Tibial artery (tissue), 4 donors: ENCODE measurements around the gene KMT2C.

Experiments used
- DNase-seq, 2 donors: peaks; one replicate each; pipeline ENCODE4 v3.0.0-alpha.2; 2019
- H3K27ac ChIP-seq, 2 donors: fragments of 200-600 bp; sonication (generic) in 1 of 2; 1 replicate in 1 of 2; 2 replicates in 1 of 2; pipeline ENCODE4 v1.5.1; 2018 to 2019; ENCODE audit warnings: mild to moderate bottlenecking in 1 of 2
- H3K27me3 ChIP-seq, 2 donors: fragments of 200-600 bp; sonication (generic) in 1 of 2; one replicate each; pipeline versions ENCODE4 v1.5.1 to v1.6.0; 2016 to 2019
- H3K36me3 ChIP-seq, 3 donors: fragments of 200-600 bp; sonication (generic) in 2 of 3; one replicate each; pipeline ENCODE4 v1.5.1; 2016 to 2019; ENCODE audit warnings: mild to moderate bottlenecking in 2 of 3
- H3K4me1 ChIP-seq, 4 donors: fragments of 200-600 bp; sonication (generic) in 2 of 4; 1 replicate in 3 of 4; 2 replicates in 1 of 4; pipeline ENCODE4 v1.5.1; 2016 to 2019
- H3K4me3 ChIP-seq, 2 donors: fragments of 200-600 bp; sonication (generic) in 1 of 2; 1 replicate in 1 of 2; 2 replicates in 1 of 2; pipeline ENCODE4 v1.5.1; 2018 to 2019; ENCODE audit warnings: mild to moderate bottlenecking in 2 of 2
- H3K9me3 ChIP-seq, 3 donors: fragments of 200-600 bp; sonication (generic) in 1 of 3; one replicate each; pipeline ENCODE4 v1.5.1; 2016 to 2019
- CTCF ChIP-seq, 2 experiments: fragments of 200-600 bp in 1 of 2; fragments of 450-650 bp in 1 of 2; IDR thresholded peaks; one replicate each; pipeline ENCODE4 v1.5.1; 2017 to 2019; ENCODE audit warnings: antibody characterized with exemption in 2 of 2, mild to moderate bottlenecking in 1 of 2, moderate library complexity in 1 of 2
- intact Hi-C: fragments of 100-400 bp; cut with DNase I; formaldehyde crosslinking; loops from one replicate; pipeline ENCODE4 v1.15.0; 2023; ENCODE audit warnings: low total_unique reads

KMT2C gene

GRCh38 chr7:152203095-152203494, 232.7 kb downstream of the KMT2C start:
- H3K27ac ChIP-seq: no peak overlapping the region
- H3K9me3 ChIP-seq: no peaks in the 10 kb centered on the region
- intact Hi-C loops: no loop called here
- no peak for DNase-seq
- no peaks in the 10 kb centered on the region for H3K4me1 ChIP-seq
- no peak overlapping the region for H3K4me3 ChIP-seq
- no peak for TF ChIP-seq CTCF (IDR thresholded peaks at IDR 0.05)
- H3K27me3 ChIP-seq: no peaks in the 10 kb centered on the region
- peaks cover 23 to 43% (median 27%) of the 10 kb centered on the region in 3 donors for H3K36me3 ChIP-seq

- Histone ChIP-seq H3K9me3 (no peaks in the 10 kb centered on the region), H3K4me3 (no peak overlapping the region), H3K4me1 (no peaks in the 10 kb centered on the region), H3K27ac (peak overlapping the region in 1 of 2 donors; percentile 1), H3K27me3 (no peaks in the 10 kb centered on the region), H3K36me3 (peaks cover 27 to 47% (median 28%) of the 10 kb centered on the region in 3 donors)
- TF ChIP-seq CTCF (IDR thresholded peaks at IDR 0.05): no peak
- DNase-seq: no peak
- intact Hi-C loops: no loop called here
Observed at GRCh38 chr7:152202056-152202455, 233.7 kb downstream of the KMT2C start.

GRCh38 chr7:152200395-152200794, 235.4 kb downstream of the KMT2C start:
- Histone ChIP-seq H3K4me1 (no peaks in the 10 kb centered on the region), H3K27ac (no peak overlapping the region), H3K9me3 (no peaks in the 10 kb centered on the region), H3K36me3 (peaks cover 28 to 54% (median 31%) of the 10 kb centered on the region in 3 donors), H3K27me3 (no peaks in the 10 kb centered on the region), H3K4me3 (no peak overlapping the region)
- intact Hi-C loops: no loop called here
- no peak for TF ChIP-seq CTCF (IDR thresholded peaks at IDR 0.05)
- no peak for DNase-seq

GRCh38 chr7:152196391-152196790, 239.4 kb downstream of the KMT2C start:
- H3K36me3 ChIP-seq: peaks cover 36 to 65% (median 50%) of the 10 kb centered on the region in 3 donors

GRCh38 chr7:152193880-152194279, 241.9 kb downstream of the KMT2C start:
- TF ChIP-seq CTCF (IDR thresholded peaks at IDR 0.05): no peak
- no peaks in the 10 kb centered on the region for H3K9me3 ChIP-seq
- peaks cover 31 to 75% (median 58%) of the 10 kb centered on the region in 3 donors for H3K36me3 ChIP-seq
- intact Hi-C loops: no loop called here
- no peak for DNase-seq
- no peaks in the 10 kb centered on the region for H3K4me1 ChIP-seq
- H3K27ac ChIP-seq: no peak overlapping the region
- H3K27me3 ChIP-seq: no peaks in the 10 kb centered on the region
- H3K4me3 ChIP-seq: no peak overlapping the region

More at GRCh38 chr7:152196391-152196790, 239.4 kb downstream of the KMT2C start:
- intact Hi-C loops: no loop called here
- H3K4me3 ChIP-seq: no peak overlapping the region
- no peaks in the 10 kb centered on the region for H3K4me1 ChIP-seq
- H3K9me3 ChIP-seq: no peaks in the 10 kb centered on the region
- DNase-seq: no peak
- no peak for TF ChIP-seq CTCF (IDR thresholded peaks at IDR 0.05)
- H3K27ac ChIP-seq: no peak overlapping the region
- no peaks in the 10 kb centered on the region for H3K27me3 ChIP-seq

GRCh38 chr7:152189061-152189460, 246.7 kb downstream of the KMT2C start:
- Histone ChIP-seq H3K36me3 (peaks cover 30 to 74% (median 46%) of the 10 kb centered on the region in 3 donors), H3K9me3 (no peaks in the 10 kb centered on the region), H3K27ac (no peak overlapping the region), H3K27me3 (no peaks in the 10 kb centered on the region), H3K4me1 (no peaks in the 10 kb centered on the region), H3K4me3 (no peak overlapping the region)
- DNase-seq: no peak
- intact Hi-C loops: no loop called here
- TF ChIP-seq CTCF (IDR thresholded peaks at IDR 0.05): no peak
